Caco-2 (cell line): ENCODE results near the gene NKIRAS1. TPM values are rescaled to one million over a fixed set of nuclear protein-coding genes. Genes with fewer than 3 reads are reported as not detected.

ENCODE experiments used
- BruUV-seq: library from RNA; stranded (reverse); fragments of 400-500 nt; replicated peaks from 2 replicates; lab custom pipeline; 2021; lab: Mats Ljungman, UMichigan
- CTCF ChIA-PET: fragments of 300-600 bp; sonication (Branson Sonifier 250); formaldehyde crosslinking; loops from one replicate; lab custom pipeline; 2022; ENCODE audit warnings: antibody characterized with exemption; lab: Charles Lee
- POLR2A ChIA-PET: fragments of 300-600 bp; sonication (Branson Sonifier 250); formaldehyde crosslinking; loops from one replicate; lab custom pipeline; 2022; ENCODE audit warnings: antibody characterized with exemption; lab: Charles Lee
- DNase-seq, 2 experiments: peaks; one replicate each; pipeline versions ENCODE4 v3.0.0 to v3.0.0-alpha.2; 2020 to 2022
- H3K27me3 ChIP-seq: replicated peaks from 2 replicates; pipeline ENCODE4 v1.6.0; 2011; ENCODE audit warnings: low read length; ENCODE audit not compliant: control insufficient read depth, insufficient read depth
- H3K36me3 ChIP-seq: 2 replicates; pipeline ENCODE4 v1.5.1; 2011; ENCODE audit warnings: low read length; ENCODE audit not compliant: control insufficient read depth, insufficient read depth
- H3K4me1 ChIP-seq: fragments of 250-450 bp; sonication (Bioruptor Pico); 2 replicates; pipeline ENCODE4 v1.5.1; 2020; ENCODE audit warnings: mild to moderate bottlenecking
- H3K4me3 ChIP-seq: 2 replicates; pipeline ENCODE4 v1.5.1; 2011; ENCODE audit warnings: low read depth, mild to moderate bottlenecking, control low read depth, low read length
- H3K9me3 ChIP-seq: fragments of 250-450 bp; sonication (Bioruptor Pico); 2 replicates; pipeline ENCODE4 v1.5.1; 2020; ENCODE audit warnings: mild to moderate bottlenecking, moderate library complexity
- H3K27ac Mint-ChIP-seq: one replicate; pipeline ENCODE4 v1.8.0; 2022; ENCODE audit warnings: mixed read lengths; ENCODE audit not compliant: unreplicated experiment
- H3K27me3 Mint-ChIP-seq: one replicate; pipeline ENCODE4 v1.8.0; 2022; ENCODE audit warnings: mixed read lengths; ENCODE audit not compliant: insufficient read depth, unreplicated experiment
- H3K36me3 Mint-ChIP-seq: one replicate; pipeline ENCODE4 v1.8.0; 2022; ENCODE audit warnings: mild to moderate bottlenecking, mixed read lengths; ENCODE audit not compliant: insufficient read depth, unreplicated experiment
- H3K4me1 Mint-ChIP-seq: one replicate; pipeline ENCODE4 v1.8.0; 2022; ENCODE audit warnings: low read depth, mixed read lengths; ENCODE audit not compliant: unreplicated experiment
- H3K4me3 Mint-ChIP-seq: one replicate; pipeline ENCODE4 v1.8.0; 2022; ENCODE audit warnings: mild to moderate bottlenecking, moderate library complexity, mixed read lengths; ENCODE audit not compliant: unreplicated experiment
- H3K9me3 Mint-ChIP-seq: one replicate; pipeline ENCODE4 v1.8.0; 2022; ENCODE audit warnings: mixed read lengths; ENCODE audit not compliant: unreplicated experiment
- intact Hi-C: fragments of 100-400 bp; cut with micrococcal nuclease; formaldehyde crosslinking; loops from one replicate; pipeline ENCODE4 v1.10.0; 2022; ENCODE audit not compliant: unreplicated experiment
- total RNA-seq: library from RNA; stranded (reverse); gene quantifications from 2 replicates; pipeline ENCODE4 v1.2.3, GENCODE V29; 2022
- TF ChIP-seq, protein P1 (sequence below), 2 experiments: fragments of 200-600 bp in 1 of 2; IDR thresholded peaks; 1 replicate in 1 of 2; 2 replicates in 1 of 2; pipeline versions ENCODE4 v1.5.1 to v1.8.0; 2011 to 2022; ENCODE audit warnings: antibody characterized with exemption in 1 of 2, control low read depth in 1 of 2, inconsistent platforms in 1 of 2, low read depth in 1 of 2, low read length in 1 of 2, mild to moderate bottlenecking in 1 of 2, moderate library complexity in 1 of 2; ENCODE audit not compliant: insufficient read depth in 1 of 2, severe bottlenecking in 1 of 2, unreplicated experiment in 1 of 2

The NKIRAS1 gene
- total RNA-seq, 1 experiment from 2014 or later: 6.8 TPM

GRCh38 chr3:23934253-23934652 lies 17.5 kb upstream of the NKIRAS1 start:
- POLR2A ChIA-PET: no interaction called here
- Histone ChIP-seq H3K4me1 (no peaks in the 10 kb centered on the region), H3K36me3 (no peaks in the 10 kb centered on the region), H3K4me3 (no peak overlapping the region), H3K27me3 (no peaks in the 10 kb centered on the region), H3K9me3 (no peaks in the 10 kb centered on the region)
- H3K9me3 Mint-ChIP-seq: peaks cover 7% of the 10 kb centered on the region
- H3K27me3 Mint-ChIP-seq: no peaks in the 10 kb centered on the region
- intact Hi-C loops: no loop called here
- no peaks in the 10 kb centered on the region for H3K36me3 Mint-ChIP-seq
- no TSS peak for BruUV-seq
- TF ChIP-seq, protein P1, sequence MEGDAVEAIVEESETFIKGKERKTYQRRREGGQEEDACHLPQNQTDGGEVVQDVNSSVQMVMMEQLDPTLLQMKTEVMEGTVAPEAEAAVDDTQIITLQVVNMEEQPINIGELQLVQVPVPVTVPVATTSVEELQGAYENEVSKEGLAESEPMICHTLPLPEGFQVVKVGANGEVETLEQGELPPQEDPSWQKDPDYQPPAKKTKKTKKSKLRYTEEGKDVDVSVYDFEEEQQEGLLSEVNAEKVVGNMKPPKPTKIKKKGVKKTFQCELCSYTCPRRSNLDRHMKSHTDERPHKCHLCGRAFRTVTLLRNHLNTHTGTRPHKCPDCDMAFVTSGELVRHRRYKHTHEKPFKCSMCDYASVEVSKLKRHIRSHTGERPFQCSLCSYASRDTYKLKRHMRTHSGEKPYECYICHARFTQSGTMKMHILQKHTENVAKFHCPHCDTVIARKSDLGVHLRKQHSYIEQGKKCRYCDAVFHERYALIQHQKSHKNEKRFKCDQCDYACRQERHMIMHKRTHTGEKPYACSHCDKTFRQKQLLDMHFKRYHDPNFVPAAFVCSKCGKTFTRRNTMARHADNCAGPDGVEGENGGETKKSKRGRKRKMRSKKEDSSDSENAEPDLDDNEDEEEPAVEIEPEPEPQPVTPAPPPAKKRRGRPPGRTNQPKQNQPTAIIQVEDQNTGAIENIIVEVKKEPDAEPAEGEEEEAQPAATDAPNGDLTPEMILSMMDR (IDR thresholded peaks at IDR 0.05; ENCODE audit: insufficient read depth in 1 of 2, low read depth in 1 of 2, low read length in 1 of 2, severe bottlenecking in 1 of 2, unreplicated experiment in 1 of 2): no peak
- no peak for DNase-seq
- no peaks in the 10 kb centered on the region for H3K4me1 Mint-ChIP-seq
- CTCF ChIA-PET: no interaction called here
- no peak overlapping the region for H3K27ac Mint-ChIP-seq
- H3K4me3 Mint-ChIP-seq: no peak overlapping the region

DNA sequence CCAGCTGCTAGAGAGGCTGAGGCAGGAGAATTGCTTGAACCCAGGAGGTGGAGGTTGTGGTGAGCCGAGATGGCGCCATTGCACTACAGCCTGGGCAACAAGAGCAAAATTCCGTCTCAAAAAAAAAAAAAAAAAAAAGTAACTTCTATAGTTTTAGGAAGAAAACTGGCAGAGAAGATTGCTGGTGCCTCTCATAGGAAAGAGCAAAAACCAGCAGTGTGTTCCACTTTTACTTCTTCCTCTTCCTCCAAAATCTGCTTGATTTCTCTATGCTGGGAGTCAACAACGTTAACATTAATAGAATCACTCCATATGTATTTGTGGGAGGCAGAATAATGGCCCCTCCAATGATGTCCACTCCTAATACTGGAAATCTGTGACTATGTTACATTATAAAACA lies 15.8 kb upstream of the NKIRAS1 start:
- no peak for DNase-seq
- TF ChIP-seq, protein P1 (IDR thresholded peaks at IDR 0.05; ENCODE audit: insufficient read depth in 1 of 2, low read depth in 1 of 2, low read length in 1 of 2, severe bottlenecking in 1 of 2, unreplicated experiment in 1 of 2): no peak
- Histone ChIP-seq H3K4me3 (no peak overlapping the region), H3K4me1 (peaks cover 4% of the 10 kb centered on the region), H3K36me3 (no peaks in the 10 kb centered on the region), H3K9me3 (no peaks in the 10 kb centered on the region), H3K27me3 (no peaks in the 10 kb centered on the region)
- intact Hi-C loops: no loop called here
- Mint-ChIP-seq H3K9me3 (no peaks in the 10 kb centered on the region), H3K4me1 (no peaks in the 10 kb centered on the region), H3K36me3 (peaks cover 6% of the 10 kb centered on the region), H3K4me3 (no peak overlapping the region), H3K27me3 (no peaks in the 10 kb centered on the region), H3K27ac (no peak overlapping the region)
- ChIA-PET POLR2A (no interaction called here), CTCF (no interaction called here)
- BruUV-seq: no TSS peak

- CTCF ChIA-PET: no interaction called here
- no TSS peak for BruUV-seq
- H3K27ac Mint-ChIP-seq: no peak overlapping the region
Observed at GRCh38 chr3:23931597-23931996, 14.8 kb upstream of the NKIRAS1 start.

More at GRCh38 chr3:23931597-23931996, 14.8 kb upstream of the NKIRAS1 start:
- TF ChIP-seq, protein P1 (IDR thresholded peaks at IDR 0.05; ENCODE audit: insufficient read depth in 1 of 2, low read depth in 1 of 2, low read length in 1 of 2, severe bottlenecking in 1 of 2, unreplicated experiment in 1 of 2): no peak
- Histone ChIP-seq H3K36me3 (no peaks in the 10 kb centered on the region), H3K9me3 (no peaks in the 10 kb centered on the region), H3K27me3 (no peaks in the 10 kb centered on the region), H3K4me3 (no peak overlapping the region), H3K4me1 (peaks cover 7% of the 10 kb centered on the region)
- H3K9me3 Mint-ChIP-seq: no peaks in the 10 kb centered on the region
- H3K36me3 Mint-ChIP-seq: peaks cover 6% of the 10 kb centered on the region
- no peaks in the 10 kb centered on the region for H3K4me1 Mint-ChIP-seq
- intact Hi-C loops: no loop called here
- H3K27me3 Mint-ChIP-seq: no peaks in the 10 kb centered on the region
- no peak overlapping the region for H3K4me3 Mint-ChIP-seq
- no peak for DNase-seq
- POLR2A ChIA-PET: no interaction called here
